IMR-90 (cell line): ENCODE results near the gene CDK14. TPM values are rescaled to one million over a fixed set of nuclear protein-coding genes. Genes with fewer than 3 reads are reported as not detected.

Source experiments
- ATAC-seq: fragments of 200-7000 bp; cut with Tn5 transposase; 2 replicates; pipeline ENCODE4 v1.9.1; 2020; ENCODE audit warnings: low read depth, mild to moderate bottlenecking, moderate library complexity
- BruUV-seq: library from RNA; stranded (reverse); fragments of 400-500 nt; replicated peaks from 2 replicates; lab custom pipeline; 2021; lab: Mats Ljungman, UMichigan
- CTCF ChIA-PET: fragments of 300-600 bp; formaldehyde crosslinking; extraction: SDS; loops from one replicate; lab custom pipeline; 2021; ENCODE audit warnings: antibody characterized with exemption; lab: Yijun Ruan, JAX
- POLR2A ChIA-PET: fragments of 300-600 bp; sonication (Branson Sonifier 250); formaldehyde crosslinking; loops from one replicate; lab custom pipeline; 2022; ENCODE audit warnings: antibody characterized with exemption; ENCODE audit not compliant: unreplicated experiment; lab: Charles Lee
- DNase-seq: peaks from one replicate; pipeline ENCODE4 v3.0.0; 2013
- H2AFZ ChIP-seq: replicated peaks from 2 replicates; pipeline ENCODE3; 2013; ENCODE audit warnings: low read length, mild to moderate bottlenecking; ENCODE audit not compliant: poor library complexity
- H2AK5ac ChIP-seq: 2 replicates; pipeline ENCODE4 v1.6.1; 2013; ENCODE audit warnings: low read depth, low read length, inconsistent platforms
- H2AK9ac ChIP-seq: replicated peaks from 2 replicates; pipeline ENCODE3; 2013; ENCODE audit warnings: mild to moderate bottlenecking, low read depth, low read length, moderate library complexity; ENCODE audit not compliant: poor library complexity
- H2BK120ac ChIP-seq: 2 replicates; pipeline ENCODE4 v1.6.1; 2013; ENCODE audit warnings: low read depth, low read length, inconsistent platforms
- H2BK15ac ChIP-seq: 3 replicates; pipeline ENCODE4 v1.6.1; 2013; ENCODE audit warnings: low read depth, low read length, inconsistent platforms
- H2BK20ac ChIP-seq: 2 replicates; pipeline ENCODE4 v1.6.1; 2013; ENCODE audit warnings: low read depth, mild to moderate bottlenecking, inconsistent platforms, low read length, moderate library complexity
- H2BK5ac ChIP-seq: 2 replicates; pipeline ENCODE4 v1.6.1; 2013; ENCODE audit warnings: mild to moderate bottlenecking, low read depth, low read length, inconsistent platforms; ENCODE audit not compliant: poor library complexity, severe bottlenecking
- H3K14ac ChIP-seq: replicated peaks from 2 replicates; pipeline ENCODE4 v1.6.1; 2013; ENCODE audit warnings: low read depth, low read length, inconsistent platforms
- H3K18ac ChIP-seq: 2 replicates; pipeline ENCODE4 v1.6.1; 2013; ENCODE audit warnings: low read depth, low read length, control low read depth
- H3K23ac ChIP-seq: 2 replicates; pipeline ENCODE4 v1.6.1; 2013; ENCODE audit warnings: low read depth, low read length, inconsistent platforms
- H3K27ac ChIP-seq: 2 replicates; pipeline ENCODE4 v1.5.1; 2013; ENCODE audit warnings: mild to moderate bottlenecking, control low read depth, low read length; ENCODE audit not compliant: insufficient read depth
- H3K27me3 ChIP-seq: 2 replicates; pipeline ENCODE4 v1.6.1; 2013; ENCODE audit warnings: low read length; ENCODE audit not compliant: control insufficient read depth, insufficient read depth
- H3K36me3 ChIP-seq: 2 replicates; pipeline ENCODE4 v1.6.1; 2013; ENCODE audit warnings: low read length, mixed read lengths; ENCODE audit not compliant: control insufficient read depth, insufficient read depth
- H3K4ac ChIP-seq: 2 replicates; pipeline ENCODE4 v1.6.1; 2013; ENCODE audit warnings: low read depth, low read length, inconsistent platforms
- H3K4me1 ChIP-seq: 2 replicates; pipeline ENCODE4 v1.6.1; 2013; ENCODE audit warnings: low read length, mixed read lengths; ENCODE audit not compliant: control insufficient read depth, insufficient read depth
- H3K4me2 ChIP-seq: 2 replicates; pipeline ENCODE4 v1.6.1; 2013; ENCODE audit warnings: low read depth, mild to moderate bottlenecking, control low read depth, low read length, moderate library complexity
- H3K4me3 ChIP-seq: 2 replicates; pipeline ENCODE4 v1.5.1; 2013; ENCODE audit warnings: low read depth, mild to moderate bottlenecking, control low read depth, low read length, moderate library complexity; ENCODE audit not compliant: insufficient read depth
- H3K56ac ChIP-seq: 2 replicates; pipeline ENCODE4 v1.6.1; 2013; ENCODE audit warnings: low read length, inconsistent platforms; ENCODE audit not compliant: insufficient read depth; ENCODE audit errors: extremely low read depth
- H3K79me1 ChIP-seq, 2 experiments: 2 replicates each; pipeline ENCODE4 v1.6.1; 2013; ENCODE audit warnings: low read length in 2 of 2, inconsistent platforms in 1 of 2, low read depth in 1 of 2
- H3K9ac ChIP-seq: 2 replicates; pipeline ENCODE4 v1.6.1; 2013; ENCODE audit warnings: low read depth, low read length, control low read depth
- H3K9me1 ChIP-seq: 2 replicates; pipeline ENCODE4 v1.6.1; 2013; ENCODE audit warnings: low read length, inconsistent platforms; ENCODE audit not compliant: insufficient read depth
- H3K9me3 ChIP-seq: 2 replicates; pipeline ENCODE4 v1.6.1; 2013; ENCODE audit warnings: low read length; ENCODE audit not compliant: control insufficient read depth, insufficient read depth
- H4K20me1 ChIP-seq: 2 replicates; pipeline ENCODE4 v1.6.1; 2013; ENCODE audit warnings: low read length, inconsistent platforms; ENCODE audit not compliant: insufficient read depth
- H4K5ac ChIP-seq: 2 replicates; pipeline ENCODE4 v1.6.1; 2013; ENCODE audit warnings: mild to moderate bottlenecking, low read depth, low read length, control low read depth
- H4K8ac ChIP-seq, 2 experiments: 2 replicates each; pipeline ENCODE4 v1.6.1; 2013; ENCODE audit warnings: low read depth in 2 of 2, low read length in 2 of 2, control low read depth in 1 of 2, inconsistent platforms in 1 of 2
- H4K91ac ChIP-seq: 2 replicates; pipeline ENCODE4 v1.6.1; 2013; ENCODE audit warnings: low read depth, low read length, inconsistent platforms; ENCODE audit not compliant: insufficient read depth
- CEBPB ChIP-seq: IDR thresholded peaks from 2 replicates; pipeline ENCODE4 v1.6.1; 2012; ENCODE audit warnings: low read depth, low read length, improper control_type of control experiment
- CHD1 ChIP-seq: IDR thresholded peaks from 2 replicates; pipeline ENCODE4 v1.6.1; 2012; ENCODE audit warnings: low read depth, low read length, improper control_type of control experiment
- FOS ChIP-seq: fragments of 150-350 bp; IDR thresholded peaks from 2 replicates; pipeline ENCODE4 v1.6.1; 2016; ENCODE audit warnings: low read depth, low read length
- MAFK ChIP-seq: IDR thresholded peaks from 2 replicates; pipeline ENCODE4 v1.6.1; 2012; ENCODE audit warnings: low read depth, low read length, improper control_type of control experiment
- MAZ ChIP-seq: IDR thresholded peaks from 2 replicates; pipeline ENCODE4 v1.6.1; 2012; ENCODE audit warnings: low read depth, mild to moderate bottlenecking, low read length, improper control_type of control experiment, moderate library complexity, borderline replicate concordance
- NFE2L2 ChIP-seq: fragments of 150-350 bp; IDR thresholded peaks from 2 replicates; pipeline ENCODE4 v1.6.1; 2016; ENCODE audit warnings: low read depth, mild to moderate bottlenecking, low read length
- POLR2A ChIP-seq: IDR thresholded peaks from 2 replicates; pipeline ENCODE4 v1.6.1; 2012; ENCODE audit warnings: mild to moderate bottlenecking, low read depth, low read length
- RCOR1 ChIP-seq: IDR thresholded peaks from 2 replicates; pipeline ENCODE4 v1.6.1; 2012; ENCODE audit warnings: mild to moderate bottlenecking, low read length, improper control_type of control experiment; ENCODE audit not compliant: insufficient replicate concordance
- RFX5 ChIP-seq: IDR thresholded peaks from 2 replicates; pipeline ENCODE4 v1.8.0; 2012; ENCODE audit warnings: low read depth, mild to moderate bottlenecking, low read length, moderate library complexity
- SMC3 ChIP-seq: fragments of 150-350 bp; IDR thresholded peaks from 2 replicates; pipeline ENCODE4 v1.6.1; 2016; ENCODE audit warnings: low read depth, mild to moderate bottlenecking, antibody characterized with exemption, low read length, moderate library complexity
- WGBS, 2 experiments: methylation state at CpG; one replicate each; pipeline versions ENCODE4 v1.1.5 to v1.1.7; 2013; ENCODE audit warnings: missing lambda C conversion rate in 2 of 2; ENCODE audit not compliant: insufficient read length in 1 of 2; ENCODE audit errors: extremely low coverage in 2 of 2; 5-methylcytosine and 5-hydroxymethylcytosine counted together
- dilution Hi-C: fragments of 300-500 bp; cut with HindIII; formaldehyde crosslinking; loops from one replicate; pipeline ENCODE4 v1.14.3; 2018; ENCODE audit warnings: low sequenced_read_pairs; ENCODE audit not compliant: unreplicated experiment
- in situ Hi-C: fragments of 300-500 bp; cut with MboI; formaldehyde crosslinking; loops from 3 replicates; pipeline ENCODE4 v1.14.3; 2019; ENCODE audit warnings: low sequenced_read_pairs, inconsistent platforms, mixed read lengths
- intact Hi-C: fragments of 100-400 bp; cut with micrococcal nuclease; formaldehyde crosslinking; loops from 2 replicates; pipeline ENCODE4 v1.10.0; 2022
- polyA plus RNA-seq, 3 experiments: library from polyadenylated mRNA; depleted of rRNA; stranded (reverse); fragments of >200 nt; gene quantifications; 2 replicates each; pipeline ENCODE4 v1.2.3, GENCODE V29; 2012; ENCODE audit warnings: low replicate concordance in 1 of 3
- total RNA-seq: library from RNA; depleted of rRNA; stranded (reverse); fragments of >200 nt; gene quantifications from 2 replicates; pipeline ENCODE4 v1.2.3, GENCODE V29; 2012
- TF ChIP-seq, protein P1 (sequence below): conservative IDR thresholded peaks from 2 replicates; pipeline ENCODE4 v1.5.1; 2012; ENCODE audit warnings: mild to moderate bottlenecking, low read depth, low read length, improper control_type of control experiment
- TF ChIP-seq, protein P2 (sequence below): fragments of 150-350 bp; IDR thresholded peaks from 2 replicates; pipeline ENCODE4 v1.6.1; 2017; ENCODE audit warnings: mild to moderate bottlenecking, antibody characterized with exemption, low read length, low read depth

The CDK14 gene
- total and polyA plus RNA-seq, 2 of the 4 experiments (the other 2 are of a cell fraction), result 10.1 to 29.6 TPM

DNA sequence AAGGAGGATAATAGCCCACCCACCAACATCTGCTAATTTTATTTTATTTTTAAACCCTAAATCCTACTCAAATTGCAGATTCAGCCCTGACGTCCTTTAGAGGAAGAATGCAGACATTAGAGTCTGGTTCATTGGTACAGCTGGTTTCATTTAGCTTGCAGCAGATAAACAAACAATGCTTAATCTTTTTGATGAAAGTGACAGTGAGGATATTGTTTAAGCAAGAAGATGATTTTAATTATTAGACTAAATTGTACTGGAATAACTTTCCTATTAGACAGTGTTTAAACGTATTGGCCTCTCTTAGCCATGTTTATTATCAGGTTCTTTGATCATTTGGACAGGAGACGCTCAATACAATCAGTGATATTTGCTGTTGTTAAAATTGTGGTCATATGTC, 164.8 kb downstream of the CDK14 start:
- no peak overlapping the region for H2BK15ac ChIP-seq
- no peak overlapping the region for H3K4me2 ChIP-seq
- H3K4me1 ChIP-seq, result peaks cover 3% of the 10 kb centered on the region; the same call in 1 of the 2 replicates
- TF ChIP-seq CHD1, result no peak
- TF ChIP-seq, protein P1, sequence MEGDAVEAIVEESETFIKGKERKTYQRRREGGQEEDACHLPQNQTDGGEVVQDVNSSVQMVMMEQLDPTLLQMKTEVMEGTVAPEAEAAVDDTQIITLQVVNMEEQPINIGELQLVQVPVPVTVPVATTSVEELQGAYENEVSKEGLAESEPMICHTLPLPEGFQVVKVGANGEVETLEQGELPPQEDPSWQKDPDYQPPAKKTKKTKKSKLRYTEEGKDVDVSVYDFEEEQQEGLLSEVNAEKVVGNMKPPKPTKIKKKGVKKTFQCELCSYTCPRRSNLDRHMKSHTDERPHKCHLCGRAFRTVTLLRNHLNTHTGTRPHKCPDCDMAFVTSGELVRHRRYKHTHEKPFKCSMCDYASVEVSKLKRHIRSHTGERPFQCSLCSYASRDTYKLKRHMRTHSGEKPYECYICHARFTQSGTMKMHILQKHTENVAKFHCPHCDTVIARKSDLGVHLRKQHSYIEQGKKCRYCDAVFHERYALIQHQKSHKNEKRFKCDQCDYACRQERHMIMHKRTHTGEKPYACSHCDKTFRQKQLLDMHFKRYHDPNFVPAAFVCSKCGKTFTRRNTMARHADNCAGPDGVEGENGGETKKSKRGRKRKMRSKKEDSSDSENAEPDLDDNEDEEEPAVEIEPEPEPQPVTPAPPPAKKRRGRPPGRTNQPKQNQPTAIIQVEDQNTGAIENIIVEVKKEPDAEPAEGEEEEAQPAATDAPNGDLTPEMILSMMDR, result no peak
- no peak for TF ChIP-seq POLR2A
- TF ChIP-seq SMC3, result no peak
- TF ChIP-seq MAFK, result no peak
- TF ChIP-seq CEBPB, result no peak
- no peak for TF ChIP-seq RFX5
- TF ChIP-seq NFE2L2, result no peak
- TF ChIP-seq RCOR1, result no peak
- TF ChIP-seq MAZ, result no peak
- TF ChIP-seq, protein P2, sequence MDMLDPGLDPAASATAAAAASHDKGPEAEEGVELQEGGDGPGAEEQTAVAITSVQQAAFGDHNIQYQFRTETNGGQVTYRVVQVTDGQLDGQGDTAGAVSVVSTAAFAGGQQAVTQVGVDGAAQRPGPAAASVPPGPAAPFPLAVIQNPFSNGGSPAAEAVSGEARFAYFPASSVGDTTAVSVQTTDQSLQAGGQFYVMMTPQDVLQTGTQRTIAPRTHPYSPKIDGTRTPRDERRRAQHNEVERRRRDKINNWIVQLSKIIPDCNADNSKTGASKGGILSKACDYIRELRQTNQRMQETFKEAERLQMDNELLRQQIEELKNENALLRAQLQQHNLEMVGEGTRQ, result no peak
- TF ChIP-seq FOS, result no peak
- no peaks in the 10 kb centered on the region for H3K27me3 ChIP-seq
- dilution Hi-C loops, result no loop called here
- no peak overlapping the region for H4K8ac ChIP-seq
- H3K36me3 ChIP-seq, result no peaks in the 10 kb centered on the region
- no peaks in the 10 kb centered on the region; the same call in 1 of the 2 replicates for H3K9me1 ChIP-seq
- H3K4me3 ChIP-seq, result no peak overlapping the region
- CTCF ChIA-PET, result interaction anchor here (0.7 kb wide), 2 partner anchors 11 to 238 kb away, joined by 4 read pairs; no protein-coding TSS in a partner anchor
- no peak overlapping the region for H2AFZ ChIP-seq
- no peak overlapping the region for H3K56ac ChIP-seq
- peaks cover 0 to 12% of the 10 kb centered on the region in 2 experiments; a peak in 3 of 4 replicates for H3K79me1 ChIP-seq
- no peak overlapping the region for H2BK20ac ChIP-seq
- DNase-seq (no peak), ATAC-seq (no peak)
- H3K23ac ChIP-seq, result no peak overlapping the region
- H2BK120ac ChIP-seq, result no peak overlapping the region
- no peaks in the 10 kb centered on the region for H3K9me3 ChIP-seq
- no peak overlapping the region for H3K14ac ChIP-seq
- POLR2A ChIA-PET, result no interaction called here
- H3K4ac ChIP-seq, result no peak overlapping the region
- H3K9ac ChIP-seq, result no peak overlapping the region
- no TSS peak for BruUV-seq
- no peak overlapping the region for H3K18ac ChIP-seq
- H4K5ac ChIP-seq, result no peak overlapping the region
- no peak overlapping the region for H4K91ac ChIP-seq
- no peak overlapping the region for H2AK5ac ChIP-seq
- WGBS, 2 experiments, result no CpG with 5 or more reads among the region's 3 CpGs
- H2BK5ac ChIP-seq, result no peak overlapping the region
- H2AK9ac ChIP-seq, result no peak overlapping the region
- H3K27ac ChIP-seq, result no peak overlapping the region
- intact Hi-C loops, result loop anchor here (10.0 kb wide), 1 partner anchor 306 kb away; no protein-coding TSS in a partner anchor
- in situ Hi-C loops, result no loop called here
- no peaks in the 10 kb centered on the region for H4K20me1 ChIP-seq
